H9 (cell line): ENCODE measurements around the gene CD27. TPM values are rescaled to one million over a fixed set of nuclear protein-coding genes. Genes with fewer than 3 reads are reported as not detected.

Experiments
- DNase-seq: peaks from one replicate; pipeline ENCODE4 v3.0.0-alpha.2; 2017
- H2AFZ ChIP-seq: one replicate; pipeline ENCODE4 v1.6.1; 2013; ENCODE audit warnings: mild to moderate bottlenecking, low read length, control low read depth, moderate library complexity
- H2AK5ac ChIP-seq: 2 replicates; pipeline ENCODE4 v1.6.1; 2013; ENCODE audit warnings: low read length, control low read depth, mixed read lengths; ENCODE audit not compliant: insufficient read length
- H2BK120ac ChIP-seq: one replicate; pipeline ENCODE4 v1.6.1; 2013; ENCODE audit warnings: low read depth, mild to moderate bottlenecking, low read length, control low read depth, inconsistent platforms; ENCODE audit not compliant: poor library complexity, severe bottlenecking
- H2BK12ac ChIP-seq: 2 replicates; pipeline ENCODE4 v1.6.1; 2013; ENCODE audit warnings: low read length, control low read depth, mixed read lengths, low read depth; ENCODE audit not compliant: insufficient read length
- H2BK15ac ChIP-seq: 2 replicates; pipeline ENCODE4 v1.6.1; 2013; ENCODE audit warnings: low read depth, low read length, control low read depth
- H2BK20ac ChIP-seq: one replicate; pipeline ENCODE4 v1.6.1; 2013; ENCODE audit warnings: low read depth, mild to moderate bottlenecking, low read length, control low read depth, inconsistent platforms; ENCODE audit not compliant: poor library complexity, severe bottlenecking
- H2BK5ac ChIP-seq: 2 replicates; pipeline ENCODE4 v1.6.1; 2013; ENCODE audit warnings: low read length, control low read depth, mixed read lengths; ENCODE audit not compliant: insufficient read length
- H3K14ac ChIP-seq: 2 replicates; pipeline ENCODE4 v1.6.1; 2013; ENCODE audit warnings: low read length, control low read depth; ENCODE audit not compliant: insufficient read depth
- H3K18ac ChIP-seq: 2 replicates; pipeline ENCODE4 v1.6.1; 2013; ENCODE audit warnings: low read depth, mild to moderate bottlenecking, mixed read lengths, low read length, control low read depth; ENCODE audit not compliant: insufficient read length
- H3K23ac ChIP-seq: 2 replicates; pipeline ENCODE4 v1.6.1; 2013; ENCODE audit warnings: low read length, control low read depth, mixed read lengths, low read depth; ENCODE audit not compliant: insufficient read length
- H3K23me2 ChIP-seq: 2 replicates; pipeline ENCODE4 v1.6.1; 2013; ENCODE audit warnings: low read depth, mild to moderate bottlenecking, mixed read lengths, low read length, control low read depth; ENCODE audit not compliant: insufficient read length, poor library complexity, severe bottlenecking
- H3K27ac ChIP-seq: 2 replicates; pipeline ENCODE4 v1.5.1; 2013; ENCODE audit warnings: low read length, control low read depth, mixed read lengths, low read depth; ENCODE audit not compliant: insufficient read length
- H3K27me3 ChIP-seq: 2 replicates; pipeline ENCODE4 v1.6.1; 2013; ENCODE audit warnings: low read length, control low read depth, inconsistent platforms; ENCODE audit not compliant: insufficient read depth
- H3K4ac ChIP-seq: 2 replicates; pipeline ENCODE4 v1.6.1; 2013; ENCODE audit warnings: low read depth, mild to moderate bottlenecking, control low read depth, inconsistent platforms, low read length, moderate library complexity
- H3K4me1 ChIP-seq: 2 replicates; pipeline ENCODE4 v1.6.1; 2013; ENCODE audit warnings: low read length, control low read depth, inconsistent platforms; ENCODE audit not compliant: insufficient read depth
- H3K4me2 ChIP-seq: 2 replicates; pipeline ENCODE4 v1.6.1; 2013; ENCODE audit warnings: low read length, control low read depth, mixed read lengths; ENCODE audit not compliant: insufficient read length, insufficient read depth
- H3K56ac ChIP-seq: 2 replicates; pipeline ENCODE4 v1.6.1; 2013; ENCODE audit warnings: low read depth, mild to moderate bottlenecking, mixed read lengths, low read length, control low read depth; ENCODE audit not compliant: insufficient read length
- H3K79me1 ChIP-seq: 2 replicates; pipeline ENCODE4 v1.6.1; 2013; ENCODE audit warnings: low read depth, mild to moderate bottlenecking, moderate library complexity, low read length, control low read depth, inconsistent platforms; ENCODE audit not compliant: insufficient read depth, poor library complexity, severe bottlenecking
- H3K79me2 ChIP-seq: 2 replicates; pipeline ENCODE4 v1.6.1; 2013; ENCODE audit warnings: low read length, control low read depth, inconsistent platforms; ENCODE audit not compliant: insufficient read depth
- H3K9ac ChIP-seq: 2 replicates; pipeline ENCODE4 v1.6.1; 2013; ENCODE audit warnings: low read length, control low read depth, mixed read lengths; ENCODE audit not compliant: insufficient read length; ENCODE audit errors: extremely low read depth
- H3K9me3 ChIP-seq: one replicate; pipeline ENCODE4 v1.6.1; 2013; ENCODE audit warnings: low read depth, low read length, inconsistent platforms; ENCODE audit not compliant: control insufficient read depth
- H3T11ph ChIP-seq: one replicate; pipeline ENCODE4 v1.6.1; 2013; ENCODE audit warnings: mild to moderate bottlenecking, low read length, control low read depth, inconsistent platforms
- H4K20me1 ChIP-seq: one replicate; pipeline ENCODE4 v1.6.1; 2013; ENCODE audit not compliant: control insufficient read depth, insufficient read length, insufficient read depth
- H4K5ac ChIP-seq: 2 replicates; pipeline ENCODE4 v1.6.1; 2013; ENCODE audit warnings: low read depth, mild to moderate bottlenecking, mixed read lengths, low read length, control low read depth; ENCODE audit not compliant: insufficient read length
- H4K8ac ChIP-seq: replicated peaks from 2 replicates; pipeline ENCODE4 v1.6.1; 2013; ENCODE audit warnings: low read length, control low read depth, mixed read lengths, low read depth; ENCODE audit not compliant: insufficient read length
- H4K91ac ChIP-seq: 2 replicates; pipeline ENCODE4 v1.6.1; 2013; ENCODE audit warnings: low read depth, mild to moderate bottlenecking, moderate library complexity, mixed read lengths, low read length, control low read depth; ENCODE audit not compliant: insufficient read length
- H3K27ac Mint-ChIP-seq, 3 experiments: 2 replicates in 2 of 3; 3 replicates in 1 of 3; pipeline ENCODE4 v1.8.0; 2020 to 2021; ENCODE audit warnings: mixed read lengths in 3 of 3, mild to moderate bottlenecking in 1 of 3, moderate library complexity in 1 of 3
- H3K27me3 Mint-ChIP-seq: 2 replicates; pipeline ENCODE4 v1.8.0; 2021; ENCODE audit warnings: low read depth, mild to moderate bottlenecking, moderate library complexity, mixed read lengths
- H3K36me3 Mint-ChIP-seq, 3 experiments: 2 replicates in 2 of 3; 3 replicates in 1 of 3; pipeline ENCODE4 v1.8.0; 2020 to 2021; ENCODE audit warnings: low read depth in 3 of 3, mixed read lengths in 3 of 3; ENCODE audit not compliant: insufficient read depth in 1 of 3
- H3K4me1 Mint-ChIP-seq, 2 experiments: 2 replicates each; pipeline ENCODE4 v1.8.0; 2020; ENCODE audit warnings: mixed read lengths in 2 of 2
- H3K4me3 Mint-ChIP-seq, 2 experiments: 2 replicates in 1 of 2; 3 replicates in 1 of 2; pipeline ENCODE4 v1.8.0; 2020 to 2021; ENCODE audit warnings: mild to moderate bottlenecking in 2 of 2, mixed read lengths in 2 of 2, moderate library complexity in 1 of 2
- H3K9me3 Mint-ChIP-seq, 2 experiments: 2 replicates in 1 of 2; 3 replicates in 1 of 2; pipeline ENCODE4 v1.8.0; 2020; ENCODE audit warnings: mild to moderate bottlenecking in 2 of 2, mixed read lengths in 2 of 2, moderate library complexity in 1 of 2
- WGBS: extraction: QIAGEN DNeasy Blood & Tissue Kit; methylation state at CpG from one replicate; pipeline ENCODE4 v1.1.7; 2013; ENCODE audit warnings: missing lambda C conversion rate, low lambda C conversion rate, mixed read lengths; ENCODE audit not compliant: insufficient read length; ENCODE audit errors: extremely low coverage; 5-methylcytosine and 5-hydroxymethylcytosine counted together
- total RNA-seq: library from RNA; stranded (reverse); gene quantifications from 2 replicates; pipeline ENCODE4 v1.2.1, GENCODE V29; 2021
- TF ChIP-seq, protein P1 (sequence below): fragments of 200-600 bp; sonication (generic); conservative IDR thresholded peaks from 3 replicates; pipeline ENCODE4 v1.8.0; 2021; ENCODE audit warnings: antibody characterized with exemption, mild to moderate bottlenecking

Gene CD27
- total RNA-seq, 1 experiment from 2014 or later = 0.37 TPM

DNA sequence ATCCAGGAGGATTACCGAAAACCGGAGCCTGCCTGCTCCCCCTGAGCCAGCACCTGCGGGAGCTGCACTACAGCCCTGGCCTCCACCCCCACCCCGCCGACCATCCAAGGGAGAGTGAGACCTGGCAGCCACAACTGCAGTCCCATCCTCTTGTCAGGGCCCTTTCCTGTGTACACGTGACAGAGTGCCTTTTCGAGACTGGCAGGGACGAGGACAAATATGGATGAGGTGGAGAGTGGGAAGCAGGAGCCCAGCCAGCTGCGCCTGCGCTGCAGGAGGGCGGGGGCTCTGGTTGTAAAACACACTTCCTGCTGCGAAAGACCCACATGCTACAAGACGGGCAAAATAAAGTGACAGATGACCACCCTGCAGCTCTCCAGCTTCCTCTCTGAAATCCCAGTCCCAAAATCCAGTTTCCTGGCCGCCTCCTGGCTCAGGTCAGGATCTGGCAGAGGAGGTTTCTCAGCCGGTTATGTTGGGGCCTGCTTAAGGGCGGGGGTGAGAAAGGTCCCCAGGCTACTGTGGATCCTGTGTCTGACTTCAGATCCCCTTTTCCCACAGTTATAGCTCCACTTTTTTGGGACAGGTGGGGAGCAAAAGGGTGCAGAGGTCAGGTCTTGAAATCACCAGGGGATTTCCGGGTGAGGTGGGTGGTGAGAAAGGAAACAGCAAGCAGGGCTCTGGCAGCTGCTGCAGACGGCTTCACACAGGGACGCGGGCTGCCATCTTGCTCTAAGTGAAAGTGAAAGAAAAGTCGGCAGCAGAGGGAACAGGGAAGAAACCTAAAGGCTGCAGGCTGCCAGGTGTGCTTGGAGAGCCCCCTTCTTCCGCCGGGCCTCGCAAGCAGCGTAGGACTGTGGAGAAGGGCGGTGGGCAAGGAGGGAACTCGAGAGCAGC is 6.8 kb downstream of the CD27 start, which contains the start of gene TAPBPL:
TSS of gene TAPBPL (plus strand) at position 695 of the 897 bp plus-strand sequence. CDS start 207 bp downstream, outside the sequence.
- no peaks in the 10 kb centered on the region for H3K9me3 Mint-ChIP-seq
- H3K4me1 Mint-ChIP-seq = peaks cover 40 to 44% of the 10 kb centered on the region in 2 experiments
- peak within 1 kb of the TSS; percentile 7 for H3K27ac ChIP-seq
- H2BK120ac ChIP-seq = peak within 1 kb of the TSS; percentile 42
- no peak within 1 kb of the TSS for H3T11ph ChIP-seq
- peak within 1 kb of the TSS; percentile 17 for H3K4me2 ChIP-seq
- peak within 1 kb of the TSS; percentile 71 for H2AFZ ChIP-seq
- peak within 1 kb of the TSS; percentile 21 for H4K91ac ChIP-seq
- H3K23ac ChIP-seq = no peak within 1 kb of the TSS
- no peak within 1 kb of the TSS for H2BK5ac ChIP-seq
- H4K20me1 ChIP-seq = no peaks in the 10 kb centered on the region
- H3K79me2 ChIP-seq = no peaks in the 10 kb centered on the region
- no peak within 1 kb of the TSS for H2BK20ac ChIP-seq
- H2AK5ac ChIP-seq = no peak within 1 kb of the TSS
- peak within 1 kb of the TSS; percentile 64 for H3K18ac ChIP-seq
- peaks cover 3% of the 10 kb centered on the region for H3K23me2 ChIP-seq
- no peak within 1 kb of the TSS for H3K9ac ChIP-seq
- H4K8ac ChIP-seq = no peak within 1 kb of the TSS
- H3K79me1 ChIP-seq = no peaks in the 10 kb centered on the region
- peak within 1 kb of the TSS; percentile 55 to 73 for H3K4me3 Mint-ChIP-seq
- H3K27me3 Mint-ChIP-seq = no peaks in the 10 kb centered on the region; the same call in none of the 2 replicates
- peak within 1 kb of the TSS; percentile 79 for H3K14ac ChIP-seq
- no peaks in the 10 kb centered on the region for H3K9me3 ChIP-seq
- H2BK12ac ChIP-seq = no peak within 1 kb of the TSS
- H3K4me1 ChIP-seq = peaks cover 11% of the 10 kb centered on the region; the same call in 1 of the 2 replicates
- H3K36me3 Mint-ChIP-seq = peaks cover 2 to 7% (median 5%) of the 10 kb centered on the region in 3 experiments; a peak in 6 of 7 replicates
- H3K27me3 ChIP-seq = no peaks in the 10 kb centered on the region
- H4K5ac ChIP-seq = peak within 1 kb of the TSS; percentile 12
- peak; percentile 73 for DNase-seq
- H2BK15ac ChIP-seq = no peak within 1 kb of the TSS
- H3K4ac ChIP-seq = peak within 1 kb of the TSS; percentile 0; the same call in 1 of the 2 replicates
- TF ChIP-seq, protein P1, sequence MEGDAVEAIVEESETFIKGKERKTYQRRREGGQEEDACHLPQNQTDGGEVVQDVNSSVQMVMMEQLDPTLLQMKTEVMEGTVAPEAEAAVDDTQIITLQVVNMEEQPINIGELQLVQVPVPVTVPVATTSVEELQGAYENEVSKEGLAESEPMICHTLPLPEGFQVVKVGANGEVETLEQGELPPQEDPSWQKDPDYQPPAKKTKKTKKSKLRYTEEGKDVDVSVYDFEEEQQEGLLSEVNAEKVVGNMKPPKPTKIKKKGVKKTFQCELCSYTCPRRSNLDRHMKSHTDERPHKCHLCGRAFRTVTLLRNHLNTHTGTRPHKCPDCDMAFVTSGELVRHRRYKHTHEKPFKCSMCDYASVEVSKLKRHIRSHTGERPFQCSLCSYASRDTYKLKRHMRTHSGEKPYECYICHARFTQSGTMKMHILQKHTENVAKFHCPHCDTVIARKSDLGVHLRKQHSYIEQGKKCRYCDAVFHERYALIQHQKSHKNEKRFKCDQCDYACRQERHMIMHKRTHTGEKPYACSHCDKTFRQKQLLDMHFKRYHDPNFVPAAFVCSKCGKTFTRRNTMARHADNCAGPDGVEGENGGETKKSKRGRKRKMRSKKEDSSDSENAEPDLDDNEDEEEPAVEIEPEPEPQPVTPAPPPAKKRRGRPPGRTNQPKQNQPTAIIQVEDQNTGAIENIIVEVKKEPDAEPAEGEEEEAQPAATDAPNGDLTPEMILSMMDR = no peak
- peak within 1 kb of the TSS; percentile 95 to 99 (median 99) for H3K27ac Mint-ChIP-seq
- H3K56ac ChIP-seq = no peak within 1 kb of the TSS
- no CpG with 5 or more reads among the region's 27 CpGs for WGBS
